ENCODE data around the gene TTC6. TPM values are rescaled to one million over a fixed set of nuclear protein-coding genes. Genes with fewer than 3 reads are reported as not detected.

The TTC6 gene
- polyA plus RNA-seq, 3 donors = not detected

DNA sequence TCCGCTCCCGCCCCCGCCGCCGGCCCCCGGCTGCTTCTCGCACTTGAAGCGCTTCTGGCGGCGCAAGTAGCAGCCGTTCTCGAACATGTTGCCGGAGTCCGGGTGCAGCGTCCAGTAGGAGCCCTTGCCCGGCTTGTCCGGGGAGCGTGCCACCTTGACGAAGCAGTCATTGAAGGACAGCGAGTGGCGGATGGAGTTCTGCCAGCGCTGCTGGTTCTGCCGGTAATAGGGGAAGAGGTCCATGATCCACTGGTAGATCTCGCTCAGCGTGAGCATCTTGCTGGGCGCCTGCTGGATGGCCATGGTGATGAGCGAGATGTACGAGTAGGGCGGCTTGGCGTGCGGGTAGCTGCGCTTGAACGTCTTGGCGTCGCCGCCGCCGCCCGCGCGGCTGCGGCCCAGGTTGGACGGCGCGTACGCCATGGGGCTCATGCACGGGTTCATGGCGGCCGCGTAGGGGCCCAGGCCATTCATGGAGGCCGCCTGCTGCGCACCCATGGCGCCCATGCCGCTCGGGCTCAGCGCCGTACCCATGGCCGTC is 3.4 kb upstream of the TTC6 start:
- peaks cover 9 to 15% of the 10 kb centered on the region in 2 donors for H3K4me1 ChIP-seq (ENCODE audit: control insufficient read depth in 1 of 2, insufficient read depth in 2 of 2, low read length in 2 of 2)
- peaks cover 0 to 73% of the 10 kb centered on the region in 2 donors for H3K9me3 ChIP-seq (replicated peaks in 1 of 2; ENCODE audit: control insufficient read depth in 1 of 2, insufficient read depth in 1 of 2, low read length in 2 of 2)
- no peak overlapping the region for H3K9ac ChIP-seq (ENCODE audit: insufficient read depth, low read length, poor library complexity, severe bottlenecking)
- no peak for DNase-seq
- H3K27me3 ChIP-seq (ENCODE audit: control insufficient read depth in 2 of 2, insufficient read depth in 2 of 2, low read length in 2 of 2) = peaks cover 82 to 93% of the 10 kb centered on the region in 2 donors
- H3K4me2 ChIP-seq (replicated peaks; ENCODE audit: extremely low read depth, low read length, poor library complexity, severe bottlenecking) = no peak overlapping the region
- no peaks in the 10 kb centered on the region for H4K20me1 ChIP-seq (ENCODE audit: insufficient read depth, low read length)
- Mint-ChIP-seq H3K4me3 (peak overlapping the region in 1 of 2 donors; percentile 54), H3K36me3 (peaks cover 0 to 14% of the 10 kb centered on the region in 2 donors), H3K27ac (no peak overlapping the region), H3K4me1 (peaks cover 16% of the 10 kb centered on the region), H3K9me3 (peaks cover 6 to 52% (median 41%) of the 10 kb centered on the region in 7 donors), H3K27me3 (ENCODE audit: low read depth in 3 of 3) (peaks cover 88 to 95% (median 90%) of the 10 kb centered on the region in 3 donors)
- WGBS (ENCODE audit: insufficient coverage) = 7% methylated on average over 58 of the region's 58 CpGs
- H3K36me3 ChIP-seq (replicated peaks in 1 of 2; ENCODE audit: control insufficient read depth in 1 of 2, insufficient read depth in 2 of 2, low read length in 2 of 2) = no peaks in the 10 kb centered on the region
- H3K27ac ChIP-seq (ENCODE audit: low read depth in 1 of 2, low read length in 2 of 2) = no peak overlapping the region
- no peak overlapping the region for H3K4me3 ChIP-seq (replicated peaks in 1 of 3; ENCODE audit: low read depth in 2 of 3, low read length in 3 of 3)
- intact Hi-C loops (cut with micrococcal nuclease) = no loop called here
- H2AFZ ChIP-seq (ENCODE audit: insufficient read depth, low read depth, low read length, poor library complexity, severe bottlenecking) = no peak overlapping the region
- no peaks in the 10 kb centered on the region for H3K79me2 ChIP-seq (ENCODE audit: insufficient read depth, low read length)
- TF ChIP-seq, protein P1, sequence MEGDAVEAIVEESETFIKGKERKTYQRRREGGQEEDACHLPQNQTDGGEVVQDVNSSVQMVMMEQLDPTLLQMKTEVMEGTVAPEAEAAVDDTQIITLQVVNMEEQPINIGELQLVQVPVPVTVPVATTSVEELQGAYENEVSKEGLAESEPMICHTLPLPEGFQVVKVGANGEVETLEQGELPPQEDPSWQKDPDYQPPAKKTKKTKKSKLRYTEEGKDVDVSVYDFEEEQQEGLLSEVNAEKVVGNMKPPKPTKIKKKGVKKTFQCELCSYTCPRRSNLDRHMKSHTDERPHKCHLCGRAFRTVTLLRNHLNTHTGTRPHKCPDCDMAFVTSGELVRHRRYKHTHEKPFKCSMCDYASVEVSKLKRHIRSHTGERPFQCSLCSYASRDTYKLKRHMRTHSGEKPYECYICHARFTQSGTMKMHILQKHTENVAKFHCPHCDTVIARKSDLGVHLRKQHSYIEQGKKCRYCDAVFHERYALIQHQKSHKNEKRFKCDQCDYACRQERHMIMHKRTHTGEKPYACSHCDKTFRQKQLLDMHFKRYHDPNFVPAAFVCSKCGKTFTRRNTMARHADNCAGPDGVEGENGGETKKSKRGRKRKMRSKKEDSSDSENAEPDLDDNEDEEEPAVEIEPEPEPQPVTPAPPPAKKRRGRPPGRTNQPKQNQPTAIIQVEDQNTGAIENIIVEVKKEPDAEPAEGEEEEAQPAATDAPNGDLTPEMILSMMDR (IDR thresholded peaks at IDR 0.05) = no peak

GRCh38 chr14:37592482-37593408 is 2.7 kb upstream of the TTC6 start:
- WGBS (ENCODE audit: insufficient coverage) = 11% methylated on average over 33 of the region's 42 CpGs
- peaks cover 0 to 14% of the 10 kb centered on the region in 2 donors for H3K36me3 Mint-ChIP-seq
- Histone ChIP-seq H3K9ac (ENCODE audit: insufficient read depth, low read length, poor library complexity, severe bottlenecking) (no peak overlapping the region), H3K4me1 (ENCODE audit: control insufficient read depth in 1 of 2, insufficient read depth in 2 of 2, low read length in 2 of 2) (peaks cover 9 to 15% of the 10 kb centered on the region in 2 donors), H3K36me3 (replicated peaks in 1 of 2; ENCODE audit: control insufficient read depth in 1 of 2, insufficient read depth in 2 of 2, low read length in 2 of 2) (no peaks in the 10 kb centered on the region), H3K27me3 (ENCODE audit: control insufficient read depth in 2 of 2, insufficient read depth in 2 of 2, low read length in 2 of 2) (peaks cover 82 to 93% of the 10 kb centered on the region in 2 donors), H4K20me1 (ENCODE audit: insufficient read depth, low read length) (no peaks in the 10 kb centered on the region), H2AFZ (ENCODE audit: insufficient read depth, low read depth, low read length, poor library complexity, severe bottlenecking) (no peak overlapping the region), H3K4me2 (replicated peaks; ENCODE audit: extremely low read depth, low read length, poor library complexity, severe bottlenecking) (no peak overlapping the region), H3K79me2 (ENCODE audit: insufficient read depth, low read length) (no peaks in the 10 kb centered on the region), H3K27ac (ENCODE audit: low read depth in 1 of 2, low read length in 2 of 2) (no peak overlapping the region), H3K4me3 (replicated peaks in 1 of 3; ENCODE audit: low read depth in 2 of 3, low read length in 3 of 3) (no peak overlapping the region), H3K9me3 (replicated peaks in 1 of 2; ENCODE audit: control insufficient read depth in 1 of 2, insufficient read depth in 1 of 2, low read length in 2 of 2) (peaks cover 4 to 80% of the 10 kb centered on the region in 2 donors)
- H3K27ac Mint-ChIP-seq = peak overlapping the region in 1 of 7 donors; percentile 3
- peaks cover 88 to 95% (median 90%) of the 10 kb centered on the region in 3 donors for H3K27me3 Mint-ChIP-seq (ENCODE audit: low read depth in 3 of 3)
- TF ChIP-seq, protein P1 (IDR thresholded peaks at IDR 0.05) = no peak
- peaks cover 16% of the 10 kb centered on the region for H3K4me1 Mint-ChIP-seq
- peaks cover 6 to 53% (median 44%) of the 10 kb centered on the region in 7 donors for H3K9me3 Mint-ChIP-seq
- intact Hi-C loops (cut with micrococcal nuclease) = no loop called here
- no peak for DNase-seq
- H3K4me3 Mint-ChIP-seq = peak overlapping the region in 1 of 2 donors; percentile 77

Data from CD14-positive monocyte (primary cell).